Occipital lobe (tissue), 2 donors: ENCODE data around the gene TOMT. TPM values are rescaled to one million over a fixed set of nuclear protein-coding genes. Genes with fewer than 3 reads are reported as not detected.

Experiments used
- DNase-seq: peaks from one replicate; lab custom pipeline; 2025; lab: John Stamatoyannopoulos, UW
- total RNA-seq: library from RNA; depleted of rRNA; stranded (reverse); fragments of >200 nt; gene quantifications from one replicate; pipeline ENCODE4 v1.2.3, GENCODE V29; 2014

TOMT gene
- not detected for total RNA-seq

- no peak for DNase-seq
Observed at GRCh38 chr11:72105888-72106287, at the start of gene TOMT. TOMT (plus strand) TSS chr11:72105924; CDS start chr11:72105952, 28 bp downstream.

DNA sequence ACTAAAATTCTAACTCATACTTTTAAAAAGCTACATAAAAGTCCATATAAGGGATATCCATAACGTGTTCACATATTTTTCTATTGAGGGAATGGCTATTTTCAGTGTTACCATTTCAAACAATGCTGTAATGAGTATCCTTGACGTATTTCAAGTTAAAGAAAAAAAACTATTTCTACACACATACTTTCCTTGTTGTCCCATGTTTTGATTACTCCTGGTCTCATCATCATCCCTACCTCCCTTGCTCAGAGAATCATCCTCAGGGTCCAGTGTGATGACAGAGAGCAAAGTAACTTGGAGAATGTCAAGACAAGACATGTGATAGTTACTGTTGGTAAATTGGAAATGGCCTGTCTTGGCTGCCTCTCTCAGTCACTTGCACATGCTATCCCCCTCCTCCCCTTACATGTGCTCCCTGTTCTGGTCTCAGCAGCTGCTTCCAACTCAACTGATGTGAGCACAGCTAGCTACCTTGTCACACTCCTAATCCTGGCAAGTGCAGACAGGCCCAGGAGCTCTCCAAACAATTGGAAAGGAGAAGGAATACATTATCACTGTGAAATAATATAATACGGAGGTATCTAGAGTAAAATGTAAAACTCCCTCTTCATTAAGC lies 47.2 kb upstream of the TOMT start:
- DNase-seq = no peak

- no peak for DNase-seq
Observed at GRCh38 chr11:72061739-72062396, 43.9 kb upstream of the TOMT start.

GRCh38 chr11:72066855-72067254 lies 38.9 kb upstream of the TOMT start:
- no peak for DNase-seq

DNA sequence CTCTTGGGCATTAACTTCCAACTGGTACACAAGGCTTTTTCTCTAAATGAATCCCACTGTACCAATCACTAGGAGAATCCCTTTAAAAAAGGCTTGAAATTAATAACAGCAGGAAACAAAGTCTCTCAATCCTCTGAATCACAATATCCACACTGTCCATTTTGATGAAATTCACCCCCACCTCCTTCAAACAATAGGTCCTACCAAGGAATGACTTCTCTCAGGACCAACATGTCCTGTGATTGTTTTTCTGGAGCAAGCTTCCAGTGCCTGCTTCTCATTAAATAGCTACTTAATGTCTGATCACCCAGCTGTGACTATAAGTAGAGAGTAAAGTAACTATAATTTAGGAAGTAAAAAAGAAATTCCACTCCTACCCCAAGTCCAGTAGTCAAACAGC lies 38.5 kb upstream of the TOMT start:
- DNase-seq = no peak

- DNase-seq = no peak
Observed at GRCh38 chr11:72067676-72068075, 38.0 kb upstream of the TOMT start.

GRCh38 chr11:72069200-72069599 lies 36.5 kb upstream of the TOMT start:
- DNase-seq = no peak

DNA sequence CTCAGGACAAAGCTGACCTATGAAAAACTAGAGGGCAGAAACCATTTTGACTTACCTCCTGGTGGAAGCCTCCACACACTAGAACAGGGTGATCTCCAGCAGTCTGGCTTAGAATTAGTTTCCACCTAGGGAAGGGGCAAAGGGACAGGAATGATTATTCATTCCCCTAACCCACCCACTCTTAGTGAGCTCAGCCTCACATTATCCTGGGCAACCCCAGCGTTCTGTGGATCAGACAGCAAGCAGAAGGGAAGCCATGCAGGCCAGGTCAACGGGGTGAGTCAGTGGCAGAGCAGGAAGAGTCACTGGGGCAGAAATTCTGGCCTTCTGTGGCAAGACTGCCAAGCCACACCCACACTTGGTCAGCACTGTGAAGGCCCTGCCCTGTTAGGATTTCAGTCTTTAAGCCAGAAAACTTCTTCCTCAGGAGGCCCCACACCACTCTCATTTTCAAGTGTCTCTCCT lies 35.9 kb upstream of the TOMT start:
- peak; percentile 34 for DNase-seq

DNA sequence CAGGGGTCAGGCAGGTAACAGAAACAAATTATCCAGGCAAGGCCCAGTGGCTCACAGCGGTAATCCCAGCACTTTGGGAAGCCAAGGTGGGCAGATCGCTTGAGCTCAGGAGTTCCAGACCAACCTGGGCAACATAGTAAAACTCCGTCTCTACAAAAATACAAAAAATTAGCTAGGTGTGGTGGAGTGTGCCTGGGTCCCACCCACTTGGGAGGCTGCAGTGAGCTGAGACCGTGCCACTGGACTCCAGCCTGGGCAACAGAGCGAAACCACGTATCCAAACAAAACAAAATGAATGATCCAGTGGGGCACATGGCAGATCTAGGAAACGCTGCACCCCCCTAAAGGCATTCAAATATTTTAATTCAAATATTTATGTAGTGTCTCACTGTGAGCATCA lies 35.2 kb upstream of the TOMT start:
- DNase-seq = no peak

DNA sequence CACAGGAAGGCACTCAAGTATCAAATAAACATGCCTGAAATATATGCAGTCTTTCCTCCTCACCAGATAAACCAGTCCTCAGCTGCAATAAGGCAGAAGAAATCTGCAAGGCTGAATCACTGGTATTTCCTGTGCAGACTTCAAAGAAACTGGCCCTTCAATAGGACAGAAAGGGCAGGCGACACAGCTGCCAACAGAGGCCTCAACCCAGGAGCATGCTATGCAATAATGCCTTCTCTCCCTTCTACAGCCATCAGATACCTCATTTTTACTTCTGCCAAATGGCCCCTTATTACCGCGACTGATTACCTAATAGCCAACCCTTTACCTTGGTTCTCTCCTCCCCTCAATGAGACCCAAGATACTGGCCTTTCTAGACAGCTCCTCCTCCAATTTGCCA lies 33.4 kb upstream of the TOMT start:
- no peak for DNase-seq

DNA sequence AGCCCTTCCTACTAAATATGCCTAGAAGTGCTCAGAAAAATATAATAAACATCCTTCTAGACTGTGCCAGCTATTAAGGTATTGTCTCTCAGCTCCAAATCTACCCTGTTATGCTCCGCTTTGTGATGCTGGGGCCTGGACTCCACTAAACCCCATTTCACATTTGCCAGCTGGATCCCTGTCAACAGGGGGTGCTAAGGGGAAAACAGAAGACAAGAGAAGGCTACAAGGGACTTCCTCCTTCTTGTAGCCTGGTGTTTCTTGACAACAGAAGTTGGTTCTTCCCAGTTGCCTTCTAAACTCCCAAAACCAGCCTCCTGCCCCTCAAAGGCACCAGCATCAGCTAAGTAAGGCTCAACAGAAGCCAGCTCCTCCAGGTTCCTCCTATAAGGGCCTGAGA lies 30.6 kb upstream of the TOMT start:
- no peak for DNase-seq

DNA sequence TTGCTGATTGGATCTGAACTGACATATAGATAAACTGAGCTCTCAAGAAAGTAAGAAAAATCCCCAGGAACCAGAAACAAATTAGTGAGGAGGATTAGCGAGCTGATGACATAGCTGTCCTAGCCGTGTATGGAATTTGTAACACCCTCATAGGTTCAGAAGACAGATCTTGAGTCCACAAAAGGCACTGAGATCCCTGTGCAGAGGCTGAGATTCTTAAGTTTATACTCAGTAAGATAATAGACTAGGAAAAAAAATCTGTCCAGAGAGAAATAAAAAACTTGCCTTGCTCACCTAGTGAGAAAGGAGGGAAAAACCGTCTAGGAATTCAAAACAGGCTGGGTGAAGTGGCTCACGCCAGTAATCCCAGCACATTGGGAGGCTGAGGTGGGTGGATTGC lies 30.0 kb upstream of the TOMT start:
- no peak for DNase-seq

- no peak for DNase-seq
Observed at GRCh38 chr11:72078477-72078876, 27.2 kb upstream of the TOMT start.

GRCh38 chr11:72079819-72080325 lies 25.9 kb upstream of the TOMT start:
- no peak for DNase-seq

- peak; percentile 99 for DNase-seq
Observed at GRCh38 chr11:72080326-72081183, 25.2 kb upstream of the TOMT start, which contains the start of the genes LRRC51 and NUMA1. LRRC51 (plus strand) TSS chr11:72080850; CDS start chr11:72089084, 8,234 bp downstream. NUMA1 (minus strand) TSS chr11:72080542; CDS start chr11:72035943, 44,599 bp downstream.

- DNase-seq = no peak
Observed at GRCh38 chr11:72081184-72081644, 24.5 kb upstream of the TOMT start.

GRCh38 chr11:72081821-72082453 lies 23.8 kb upstream of the TOMT start:
- no peak for DNase-seq

GRCh38 chr11:72083414-72083813 lies 22.3 kb upstream of the TOMT start:
- no peak for DNase-seq

- no peak for DNase-seq
Observed at GRCh38 chr11:72084076-72084475, 21.6 kb upstream of the TOMT start.

DNA sequence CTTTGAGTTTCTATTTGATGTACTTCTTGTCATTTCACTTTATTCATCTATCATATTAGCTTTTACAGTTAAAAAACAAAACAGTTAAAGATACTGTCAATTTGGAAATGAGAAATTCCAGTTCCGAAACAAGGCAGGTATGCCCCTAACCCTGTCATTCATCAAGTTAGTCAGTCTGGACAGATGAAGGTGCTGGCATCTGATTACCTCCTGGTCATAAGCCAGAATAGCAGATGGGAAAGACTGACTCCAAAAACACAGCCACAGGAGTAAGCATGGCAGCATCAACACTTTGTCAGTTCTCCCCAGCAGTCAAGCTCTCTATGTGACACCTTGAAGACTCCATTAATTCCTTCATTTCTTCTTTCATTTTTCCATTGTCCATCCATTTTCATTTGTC lies 20.8 kb upstream of the TOMT start:
- DNase-seq = no peak

DNA sequence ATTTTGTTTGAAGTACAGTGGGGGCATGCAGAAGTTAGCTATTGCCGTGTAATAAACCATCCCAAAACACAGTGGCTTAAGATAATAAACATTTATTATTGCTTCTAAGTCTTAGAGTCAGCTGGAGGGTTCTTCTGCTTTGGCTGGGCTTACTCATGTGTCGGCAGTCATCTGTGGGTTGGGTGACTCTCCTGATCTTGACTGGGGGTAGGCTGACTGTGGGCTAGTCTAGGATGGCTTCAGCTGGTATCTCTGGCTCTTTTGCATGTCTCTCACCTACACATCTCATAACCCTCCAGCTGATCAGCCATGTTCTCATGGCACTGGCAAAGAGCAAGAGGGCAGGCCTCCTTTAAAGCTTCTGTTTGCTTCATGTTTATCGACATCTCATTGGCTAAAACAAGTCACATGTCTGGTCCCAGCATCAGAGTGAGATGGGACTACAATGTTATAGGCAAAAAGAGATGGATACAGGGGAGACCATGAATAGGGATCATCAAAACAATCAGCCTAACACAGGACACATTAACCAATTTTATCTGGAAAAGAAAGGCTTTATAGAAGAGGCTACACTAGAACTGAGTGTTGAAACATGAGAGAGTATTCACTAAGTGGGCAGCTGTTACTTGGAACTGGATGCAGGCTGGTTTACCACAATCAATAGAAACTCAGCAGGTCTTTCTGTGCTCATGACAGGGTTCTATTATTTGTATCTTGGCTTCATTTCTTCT lies 19.9 kb upstream of the TOMT start:
- DNase-seq = no peak
